ENCODE results near the gene C13orf46.
A peak's percentile ranks its signal among the peaks of the same experiment; 100 is the strongest.

DNA sequence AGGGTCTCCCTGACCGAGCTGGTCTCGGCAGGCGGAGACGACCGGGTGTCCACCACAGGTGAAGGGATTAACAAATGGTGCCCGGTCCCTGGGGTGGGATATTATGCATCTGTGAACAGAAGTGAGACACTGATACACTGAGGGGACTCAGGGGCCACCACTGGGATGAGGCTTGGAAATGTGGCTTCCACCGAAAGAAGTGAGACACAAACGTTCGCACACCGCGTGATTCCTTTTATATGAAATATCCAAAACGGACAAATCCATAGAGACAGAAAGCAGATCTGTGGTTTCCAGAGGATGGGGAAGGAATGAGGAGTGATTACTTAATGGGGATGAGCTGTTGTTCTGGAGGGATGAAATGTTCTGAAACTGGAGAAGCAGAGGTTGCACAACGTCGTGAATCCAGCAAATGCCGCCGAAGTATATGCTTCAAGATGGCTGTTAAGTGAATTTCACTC, 47.5 kb downstream of the C13orf46 start:
- TF ChIP-seq, protein P1, sequence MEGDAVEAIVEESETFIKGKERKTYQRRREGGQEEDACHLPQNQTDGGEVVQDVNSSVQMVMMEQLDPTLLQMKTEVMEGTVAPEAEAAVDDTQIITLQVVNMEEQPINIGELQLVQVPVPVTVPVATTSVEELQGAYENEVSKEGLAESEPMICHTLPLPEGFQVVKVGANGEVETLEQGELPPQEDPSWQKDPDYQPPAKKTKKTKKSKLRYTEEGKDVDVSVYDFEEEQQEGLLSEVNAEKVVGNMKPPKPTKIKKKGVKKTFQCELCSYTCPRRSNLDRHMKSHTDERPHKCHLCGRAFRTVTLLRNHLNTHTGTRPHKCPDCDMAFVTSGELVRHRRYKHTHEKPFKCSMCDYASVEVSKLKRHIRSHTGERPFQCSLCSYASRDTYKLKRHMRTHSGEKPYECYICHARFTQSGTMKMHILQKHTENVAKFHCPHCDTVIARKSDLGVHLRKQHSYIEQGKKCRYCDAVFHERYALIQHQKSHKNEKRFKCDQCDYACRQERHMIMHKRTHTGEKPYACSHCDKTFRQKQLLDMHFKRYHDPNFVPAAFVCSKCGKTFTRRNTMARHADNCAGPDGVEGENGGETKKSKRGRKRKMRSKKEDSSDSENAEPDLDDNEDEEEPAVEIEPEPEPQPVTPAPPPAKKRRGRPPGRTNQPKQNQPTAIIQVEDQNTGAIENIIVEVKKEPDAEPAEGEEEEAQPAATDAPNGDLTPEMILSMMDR (IDR thresholded peaks at IDR 0.05) = no peak
- TF ChIP-seq POLR2AphosphoS5 (IDR thresholded peaks at IDR 0.05) = peak in 1 of 3 donors; percentile 27
